Adrenal gland (tissue), 5 donors: ENCODE results near the gene ADM5.

Source experiments
- POLR2A ChIP-seq, 2 donors: fragments of 450-650 bp; IDR thresholded peaks; one replicate each; pipeline ENCODE4 v1.6.1; 2017; ENCODE audit warnings: antibody characterized with exemption in 2 of 2, mild to moderate bottlenecking in 2 of 2, moderate library complexity in 1 of 2
- TF ChIP-seq, protein P1 (sequence below), 6 experiments: fragments of 450-650 bp in 4 of 6; fragments of 200-600 bp in 2 of 6; sonication (generic) in 1 of 6; IDR thresholded peaks; 1 replicate in 5 of 6; 2 replicates in 1 of 6; pipeline versions ENCODE4 v1.5.1 to v1.8.0; 2016 to 2021; ENCODE audit warnings: antibody characterized with exemption in 6 of 6, mild to moderate bottlenecking in 2 of 6, moderate library complexity in 1 of 6
- donor health status: DM: no; HTN: no; CAD: no.

DNA sequence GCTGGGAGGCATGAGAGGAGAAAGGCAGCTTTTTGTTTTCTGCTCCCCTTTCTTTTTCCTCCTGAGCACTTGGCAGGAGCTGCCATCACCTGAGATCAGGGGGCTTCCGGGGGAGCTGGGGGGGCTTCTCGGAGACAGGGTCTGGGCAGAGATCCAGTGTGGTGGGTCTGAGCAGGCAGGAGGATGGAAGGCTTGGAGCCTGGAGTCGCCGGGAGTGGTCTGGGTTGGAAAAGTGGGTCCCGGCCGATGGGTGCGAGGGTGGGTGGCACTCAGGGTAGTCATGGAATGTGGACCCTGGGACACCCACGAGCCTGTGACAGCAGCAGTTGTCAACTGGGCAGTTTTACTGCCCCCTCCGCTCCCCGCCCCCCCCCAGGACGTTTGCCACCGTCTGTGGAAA is 2.2 kb upstream of the ADM5 start:
- TF ChIP-seq POLR2A (IDR thresholded peaks at IDR 0.05), result no peak
- TF ChIP-seq, protein P1, sequence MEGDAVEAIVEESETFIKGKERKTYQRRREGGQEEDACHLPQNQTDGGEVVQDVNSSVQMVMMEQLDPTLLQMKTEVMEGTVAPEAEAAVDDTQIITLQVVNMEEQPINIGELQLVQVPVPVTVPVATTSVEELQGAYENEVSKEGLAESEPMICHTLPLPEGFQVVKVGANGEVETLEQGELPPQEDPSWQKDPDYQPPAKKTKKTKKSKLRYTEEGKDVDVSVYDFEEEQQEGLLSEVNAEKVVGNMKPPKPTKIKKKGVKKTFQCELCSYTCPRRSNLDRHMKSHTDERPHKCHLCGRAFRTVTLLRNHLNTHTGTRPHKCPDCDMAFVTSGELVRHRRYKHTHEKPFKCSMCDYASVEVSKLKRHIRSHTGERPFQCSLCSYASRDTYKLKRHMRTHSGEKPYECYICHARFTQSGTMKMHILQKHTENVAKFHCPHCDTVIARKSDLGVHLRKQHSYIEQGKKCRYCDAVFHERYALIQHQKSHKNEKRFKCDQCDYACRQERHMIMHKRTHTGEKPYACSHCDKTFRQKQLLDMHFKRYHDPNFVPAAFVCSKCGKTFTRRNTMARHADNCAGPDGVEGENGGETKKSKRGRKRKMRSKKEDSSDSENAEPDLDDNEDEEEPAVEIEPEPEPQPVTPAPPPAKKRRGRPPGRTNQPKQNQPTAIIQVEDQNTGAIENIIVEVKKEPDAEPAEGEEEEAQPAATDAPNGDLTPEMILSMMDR (IDR thresholded peaks at IDR 0.05), result no peak
